Glutamatergic neuron (in vitro differentiated cells): Measurements from ENCODE around the gene SLC25A48. TPM values are rescaled to one million over a fixed set of nuclear protein-coding genes. Genes with fewer than 3 reads are reported as not detected.

ENCODE experiments used
- DNase-seq: peaks from one replicate; pipeline ENCODE4 v3.0.0; 2022
- H3K27ac Mint-ChIP-seq: one replicate; pipeline ENCODE4 v1.8.0; 2020; ENCODE audit warnings: mild to moderate bottlenecking, mixed read lengths, inconsistent platforms; ENCODE audit not compliant: unreplicated experiment
- H3K27me3 Mint-ChIP-seq: one replicate; pipeline ENCODE4 v1.8.0; 2020; ENCODE audit warnings: mild to moderate bottlenecking, moderate library complexity, mixed read lengths, inconsistent platforms; ENCODE audit not compliant: unreplicated experiment
- H3K36me3 Mint-ChIP-seq: one replicate; pipeline ENCODE4 v1.8.0; 2020; ENCODE audit warnings: mild to moderate bottlenecking, mixed read lengths, inconsistent platforms; ENCODE audit not compliant: unreplicated experiment
- H3K4me1 Mint-ChIP-seq: one replicate; pipeline ENCODE4 v1.8.0; 2020; ENCODE audit warnings: mild to moderate bottlenecking, low read depth, mixed read lengths, inconsistent platforms; ENCODE audit not compliant: unreplicated experiment
- H3K4me3 Mint-ChIP-seq: one replicate; pipeline ENCODE4 v1.8.0; 2020; ENCODE audit warnings: mild to moderate bottlenecking, mixed read lengths, inconsistent platforms; ENCODE audit not compliant: unreplicated experiment
- H3K9me3 Mint-ChIP-seq: one replicate; pipeline ENCODE4 v1.8.0; 2020; ENCODE audit warnings: mild to moderate bottlenecking, moderate library complexity, mixed read lengths, inconsistent platforms; ENCODE audit not compliant: unreplicated experiment
- total RNA-seq: library from RNA; stranded (reverse); fragmentation: NEBNext Ultra II Directional; extraction: Animal tissue kit (Norgen Biotek cat#: 25700); gene quantifications from one replicate; pipeline ENCODE4 v1.2.1, GENCODE V29; 2021; ENCODE audit not compliant: unreplicated experiment
- TF ChIP-seq, protein P1 (sequence below): fragments of 200-600 bp; sonication (generic); IDR thresholded peaks from one replicate; pipeline ENCODE4 v1.5.0; 2021; ENCODE audit not compliant: partially characterized antibody, unreplicated experiment

SLC25A48 gene
- total RNA-seq, 1 donor from 2014 or later: 1.7 TPM

DNA sequence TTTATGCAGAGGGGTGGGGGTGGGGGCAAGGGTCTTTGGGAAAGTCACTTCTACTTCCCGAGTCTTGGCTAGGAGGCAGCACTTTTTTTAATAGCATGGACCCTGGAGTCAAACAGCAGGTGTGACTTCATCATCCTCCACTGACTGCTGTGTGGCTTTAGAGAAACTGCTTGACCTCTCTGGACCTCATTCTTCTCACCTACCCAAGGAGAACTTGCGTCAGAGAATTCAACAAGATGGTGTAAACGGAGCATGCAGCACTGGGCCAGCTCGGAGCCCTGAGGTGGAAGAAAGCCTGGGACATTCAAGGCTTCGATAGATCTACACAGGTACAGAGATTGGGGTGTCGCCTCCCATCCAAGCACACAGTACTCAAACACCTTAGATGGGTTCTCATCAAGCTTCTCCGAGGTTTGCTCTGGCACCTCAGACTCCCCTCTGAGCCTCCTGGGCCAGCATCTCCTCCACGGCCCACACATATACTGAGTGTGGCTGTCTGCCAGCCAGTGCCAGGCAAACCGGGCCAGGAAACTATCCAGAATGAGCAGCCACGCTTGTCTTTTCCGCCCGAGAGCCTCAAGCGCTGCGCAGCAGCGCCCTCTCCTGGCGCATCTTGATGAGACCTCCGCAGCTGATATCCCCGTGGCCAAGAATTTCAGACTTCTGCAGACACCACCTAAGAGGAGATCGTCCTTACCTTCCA is 4.6 kb upstream of the SLC25A48 start:
- no peak overlapping the region for H3K4me3 Mint-ChIP-seq
- H3K9me3 Mint-ChIP-seq: peaks cover 10% of the 10 kb centered on the region
- peak; percentile 82 for DNase-seq
- TF ChIP-seq, protein P1, sequence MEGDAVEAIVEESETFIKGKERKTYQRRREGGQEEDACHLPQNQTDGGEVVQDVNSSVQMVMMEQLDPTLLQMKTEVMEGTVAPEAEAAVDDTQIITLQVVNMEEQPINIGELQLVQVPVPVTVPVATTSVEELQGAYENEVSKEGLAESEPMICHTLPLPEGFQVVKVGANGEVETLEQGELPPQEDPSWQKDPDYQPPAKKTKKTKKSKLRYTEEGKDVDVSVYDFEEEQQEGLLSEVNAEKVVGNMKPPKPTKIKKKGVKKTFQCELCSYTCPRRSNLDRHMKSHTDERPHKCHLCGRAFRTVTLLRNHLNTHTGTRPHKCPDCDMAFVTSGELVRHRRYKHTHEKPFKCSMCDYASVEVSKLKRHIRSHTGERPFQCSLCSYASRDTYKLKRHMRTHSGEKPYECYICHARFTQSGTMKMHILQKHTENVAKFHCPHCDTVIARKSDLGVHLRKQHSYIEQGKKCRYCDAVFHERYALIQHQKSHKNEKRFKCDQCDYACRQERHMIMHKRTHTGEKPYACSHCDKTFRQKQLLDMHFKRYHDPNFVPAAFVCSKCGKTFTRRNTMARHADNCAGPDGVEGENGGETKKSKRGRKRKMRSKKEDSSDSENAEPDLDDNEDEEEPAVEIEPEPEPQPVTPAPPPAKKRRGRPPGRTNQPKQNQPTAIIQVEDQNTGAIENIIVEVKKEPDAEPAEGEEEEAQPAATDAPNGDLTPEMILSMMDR: peak; percentile 91
- H3K36me3 Mint-ChIP-seq: no peaks in the 10 kb centered on the region
- no peaks in the 10 kb centered on the region for H3K4me1 Mint-ChIP-seq
- H3K27me3 Mint-ChIP-seq: peaks cover 21% of the 10 kb centered on the region
- no peak overlapping the region for H3K27ac Mint-ChIP-seq

DNA sequence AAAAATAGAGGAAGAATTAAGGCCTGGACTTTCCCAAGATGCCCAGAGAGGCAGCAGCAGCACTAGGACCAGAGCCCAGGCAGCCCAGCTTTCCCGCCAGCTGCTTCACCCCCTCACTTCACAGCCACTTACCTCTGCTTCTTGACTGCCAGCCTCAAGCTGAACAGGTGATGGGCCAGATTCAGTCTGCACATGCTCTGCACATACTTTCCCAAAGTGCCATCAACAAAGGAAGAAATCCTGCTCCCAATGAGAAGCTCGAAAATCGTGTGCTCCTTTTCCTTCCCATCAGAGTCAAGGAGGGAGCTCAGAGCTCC is 4.1 kb upstream of the SLC25A48 start:
- H3K27me3 Mint-ChIP-seq: peaks cover 21% of the 10 kb centered on the region
- H3K9me3 Mint-ChIP-seq: peaks cover 10% of the 10 kb centered on the region
- no peaks in the 10 kb centered on the region for H3K4me1 Mint-ChIP-seq
- H3K4me3 Mint-ChIP-seq: no peak overlapping the region
- TF ChIP-seq, protein P1: peak; percentile 24
- no peak overlapping the region for H3K27ac Mint-ChIP-seq
- H3K36me3 Mint-ChIP-seq: no peaks in the 10 kb centered on the region
- DNase-seq: no peak

DNA sequence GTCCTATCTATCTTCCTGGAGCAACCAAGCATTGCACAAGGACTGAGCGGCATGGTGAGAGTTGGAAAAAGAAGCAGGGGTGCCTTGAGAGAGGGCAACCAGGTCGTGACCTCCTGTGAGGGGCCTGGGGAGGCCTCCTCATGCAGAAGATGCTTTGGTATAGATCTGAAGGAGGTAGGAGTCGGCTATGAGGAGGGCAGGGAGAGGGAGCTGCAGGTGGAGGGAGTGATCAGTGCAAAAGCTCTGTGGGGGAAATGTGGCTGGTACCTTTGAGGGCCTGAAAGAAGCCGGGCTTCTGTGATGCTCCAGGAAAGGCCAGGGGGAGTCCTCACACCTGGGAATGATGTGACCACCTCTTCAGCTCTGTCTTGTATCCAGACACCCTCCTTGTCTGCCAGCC is 3.6 kb upstream of the SLC25A48 start:
- no peak overlapping the region for H3K4me3 Mint-ChIP-seq
- TF ChIP-seq, protein P1: no peak
- no peak for DNase-seq
- no peak overlapping the region for H3K27ac Mint-ChIP-seq
- peaks cover 10% of the 10 kb centered on the region for H3K9me3 Mint-ChIP-seq
- no peaks in the 10 kb centered on the region for H3K4me1 Mint-ChIP-seq
- H3K36me3 Mint-ChIP-seq: no peaks in the 10 kb centered on the region
- H3K27me3 Mint-ChIP-seq: peaks cover 21% of the 10 kb centered on the region

DNA sequence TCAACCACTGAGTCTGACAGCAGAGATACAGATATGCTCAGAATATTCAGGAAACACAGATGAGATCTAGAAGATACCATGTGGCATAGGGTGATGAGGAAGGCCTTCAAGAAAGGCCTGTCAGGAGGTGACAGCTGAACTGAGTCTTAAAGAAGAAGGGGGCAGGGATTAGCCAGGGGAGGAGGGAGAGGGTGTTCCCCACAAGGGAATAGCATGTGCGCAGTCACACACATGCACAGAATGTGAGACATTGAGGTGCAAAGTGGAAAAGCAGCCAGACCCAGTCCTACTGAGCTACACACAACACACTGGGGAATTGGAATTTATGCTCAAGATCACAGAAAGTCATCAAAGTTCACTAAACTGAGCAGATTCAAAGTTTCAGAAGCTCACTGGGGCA is 3.0 kb upstream of the SLC25A48 start:
- Mint-ChIP-seq H3K27me3 (peaks cover 19% of the 10 kb centered on the region), H3K27ac (no peak overlapping the region), H3K9me3 (peaks cover 10% of the 10 kb centered on the region), H3K4me1 (no peaks in the 10 kb centered on the region), H3K36me3 (no peaks in the 10 kb centered on the region), H3K4me3 (no peak overlapping the region)
- TF ChIP-seq, protein P1: no peak
- DNase-seq: no peak

DNA sequence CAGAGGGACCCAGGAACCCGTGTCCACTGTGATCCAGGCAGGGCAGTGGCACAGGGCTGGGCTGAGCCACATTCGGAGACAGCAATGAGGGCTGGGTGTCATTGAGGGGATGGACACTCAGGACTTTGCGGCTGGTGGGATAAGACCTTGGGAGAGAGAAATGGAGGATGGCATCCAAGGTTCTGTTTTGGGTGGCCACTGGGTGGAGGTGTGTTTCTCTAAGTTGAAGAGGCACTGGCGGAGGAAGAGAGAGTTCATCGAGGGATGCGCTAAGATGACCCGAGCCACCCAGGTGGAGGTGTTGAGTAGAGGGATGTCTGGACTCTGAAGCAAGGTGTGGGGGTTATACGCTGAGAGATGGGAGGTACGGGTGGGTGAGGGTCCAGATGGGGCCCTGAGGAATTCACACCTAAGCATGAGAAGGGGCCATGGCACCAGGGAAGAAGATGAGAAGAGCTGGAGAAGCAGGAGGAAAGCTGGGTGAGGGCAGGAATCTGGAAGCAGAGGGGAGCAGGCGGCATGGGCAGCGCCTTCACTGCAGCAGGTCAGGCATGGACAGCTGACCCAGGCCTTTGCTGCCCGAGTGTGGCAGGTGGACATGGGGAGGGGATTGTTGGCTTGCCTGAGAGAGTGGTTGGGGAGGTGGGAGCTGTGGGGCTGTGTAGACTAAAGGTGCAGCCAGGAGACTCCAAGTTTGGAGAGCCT is 2.5 kb upstream of the SLC25A48 start:
- Mint-ChIP-seq H3K36me3 (no peaks in the 10 kb centered on the region), H3K27ac (no peak overlapping the region), H3K4me3 (no peak overlapping the region), H3K27me3 (peaks cover 18% of the 10 kb centered on the region), H3K4me1 (no peaks in the 10 kb centered on the region), H3K9me3 (peaks cover 10% of the 10 kb centered on the region)
- DNase-seq: no peak
- TF ChIP-seq, protein P1: no peak
